ENCODE results near the gene PCBD2.
"Not testable (repeated sequence)": the region's sequence is repeated elsewhere in the genome, so short reads cannot be mapped to it uniquely, and the experiment has no call there.

The PCBD2 gene

GRCh38 chr5:134904610-134905245 is at the start of gene PCBD2:
Gene PCBD2, plus strand, starts transcription at chr5:134905131. Its CDS starts 9 bp downstream, at chr5:134905140.
- DNase-seq, result peak; percentile 94 to 97
- TF ChIP-seq GATA1 (IDR thresholded peaks at IDR 0.05; ENCODE audit: low read depth, low read length), result no peak
- peak; percentile 92 for TF ChIP-seq POLR2A (IDR thresholded peaks at IDR 0.05; ENCODE audit: low read length)

DNA sequence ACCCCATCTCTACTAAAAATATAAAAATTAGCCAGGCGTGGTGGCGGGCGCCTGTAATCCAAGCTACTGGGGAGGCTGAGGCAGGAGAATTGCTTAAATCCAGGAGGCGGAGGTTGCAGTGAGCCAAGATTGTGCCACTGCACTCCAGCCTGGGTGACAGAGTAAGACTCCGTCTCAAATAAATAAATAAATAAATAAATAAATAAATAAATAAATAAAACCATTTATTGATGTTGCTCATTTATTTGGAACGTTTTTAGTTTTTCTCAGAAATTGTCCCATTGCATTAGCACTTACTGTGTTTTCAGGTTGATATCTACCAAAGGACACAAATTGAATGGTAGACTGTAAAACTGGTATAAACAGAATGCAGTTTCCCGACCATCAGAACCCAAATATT is 48.5 kb upstream of the PCBD2 start:
- not testable (repeated sequence) for DNase-seq

DNA sequence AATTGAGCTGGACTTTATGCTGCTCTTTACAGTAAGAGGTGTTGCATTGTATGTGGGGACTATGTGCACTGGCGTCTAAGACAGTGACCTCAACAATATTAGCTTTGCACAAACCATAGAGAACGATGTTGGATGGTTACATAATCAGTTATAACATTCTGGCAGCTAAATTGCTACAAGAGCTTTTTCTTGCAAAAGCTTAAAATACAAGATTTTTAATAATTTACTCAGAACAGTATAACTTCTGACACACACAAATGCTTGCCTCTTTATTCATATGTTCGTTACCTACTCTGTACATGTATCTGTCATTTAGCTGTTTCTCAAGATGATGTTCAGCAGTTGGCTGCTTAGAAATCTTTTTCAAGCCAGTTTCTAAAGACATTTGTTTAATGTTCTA is 47.5 kb upstream of the PCBD2 start:
- TF ChIP-seq GATA1 (IDR thresholded peaks at IDR 0.05; ENCODE audit: low read depth, low read length), result no peak
- no peak for TF ChIP-seq POLR2A (IDR thresholded peaks at IDR 0.05; ENCODE audit: low read length)
- no peak for DNase-seq

- DNase-seq, result peak; percentile 35 to 40
- TF ChIP-seq GATA1 (IDR thresholded peaks at IDR 0.05; ENCODE audit: low read depth, low read length) (no peak), POLR2A (IDR thresholded peaks at IDR 0.05; ENCODE audit: low read length) (no peak)
Observed at GRCh38 chr5:134864707-134865106, 40.2 kb upstream of the PCBD2 start.

DNA sequence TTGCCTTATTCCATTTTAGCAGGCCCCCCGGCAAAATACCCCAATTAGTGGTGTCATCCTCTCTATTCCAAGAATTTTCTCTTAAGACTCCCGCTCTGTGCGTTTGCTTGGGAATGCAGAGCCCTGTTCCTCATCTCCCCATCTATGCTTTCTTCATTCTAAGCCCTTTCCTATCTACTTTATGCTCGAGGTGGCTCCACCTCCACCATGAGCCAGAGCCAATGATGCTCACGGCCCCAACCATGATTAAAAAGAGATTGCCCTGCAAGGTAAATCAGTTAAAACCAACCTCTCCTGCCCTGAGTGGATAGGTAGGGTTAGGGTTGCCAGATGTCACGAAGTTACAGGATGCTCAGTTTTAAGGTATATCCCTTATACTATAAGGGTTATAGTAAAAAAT is 31.4 kb upstream of the PCBD2 start:
- DNase-seq, result no peak
- TF ChIP-seq POLR2A (IDR thresholded peaks at IDR 0.05; ENCODE audit: low read length), result no peak
- TF ChIP-seq GATA1 (IDR thresholded peaks at IDR 0.05; ENCODE audit: low read depth, low read length), result no peak

DNA sequence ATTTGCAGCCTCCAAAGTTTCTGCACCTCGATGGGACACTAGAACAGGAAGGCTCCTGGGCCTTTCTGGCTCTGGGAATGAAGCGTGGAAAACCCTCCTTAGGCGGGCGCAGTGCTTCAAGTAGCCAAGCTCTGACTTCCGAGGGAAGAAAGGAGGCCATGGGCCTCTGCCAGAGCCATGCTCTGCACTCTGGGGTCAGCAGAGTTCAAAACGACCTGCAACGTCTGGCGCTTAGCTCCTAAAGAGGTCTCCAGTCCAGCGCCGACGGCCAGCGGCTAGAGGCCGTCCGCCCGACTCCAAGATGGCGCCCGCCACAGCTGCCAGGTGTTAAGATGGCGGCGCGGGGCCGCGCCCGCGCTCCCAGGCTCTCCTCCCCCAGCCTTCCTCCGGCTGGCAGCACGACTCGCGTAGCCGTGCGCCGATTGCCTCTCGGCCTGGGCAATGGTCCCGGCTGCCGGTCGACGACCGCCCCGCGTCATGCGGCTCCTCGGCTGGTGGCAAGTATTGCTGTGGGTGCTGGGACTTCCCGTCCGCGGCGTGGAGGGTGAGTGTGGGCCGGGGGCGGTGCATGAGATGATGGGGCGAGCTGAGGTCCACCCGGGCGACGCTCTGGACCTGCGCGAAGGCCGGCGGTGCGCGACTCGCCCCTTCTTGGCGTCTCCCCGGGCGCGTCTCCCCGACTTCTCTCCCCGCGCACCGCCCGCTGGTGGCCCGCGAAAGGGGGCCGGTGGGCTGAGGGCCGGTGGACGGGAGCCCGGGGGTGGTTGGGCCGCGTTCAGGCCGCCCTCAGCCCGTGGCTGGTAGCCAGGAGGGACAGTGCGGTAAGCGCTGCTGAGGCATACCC is 30.7 kb upstream of the PCBD2 start, which contains the start of gene TXNDC15:
Gene TXNDC15 (plus strand): TSS at position 385 of the 844 bp plus-strand sequence. CDS start 57 bp downstream, at position 442.
- peak; percentile 90 to 92 for DNase-seq
- no peak for TF ChIP-seq GATA1 (IDR thresholded peaks at IDR 0.05; ENCODE audit: low read depth, low read length)
- TF ChIP-seq POLR2A (IDR thresholded peaks at IDR 0.05; ENCODE audit: low read length), result peak; percentile 87

GRCh38 chr5:134874831-134875655 is 29.9 kb upstream of the PCBD2 start:
- no peak for TF ChIP-seq POLR2A (IDR thresholded peaks at IDR 0.05; ENCODE audit: low read length)
- no peak for TF ChIP-seq GATA1 (IDR thresholded peaks at IDR 0.05; ENCODE audit: low read depth, low read length)
- DNase-seq, result peak; percentile 70 to 71

DNA sequence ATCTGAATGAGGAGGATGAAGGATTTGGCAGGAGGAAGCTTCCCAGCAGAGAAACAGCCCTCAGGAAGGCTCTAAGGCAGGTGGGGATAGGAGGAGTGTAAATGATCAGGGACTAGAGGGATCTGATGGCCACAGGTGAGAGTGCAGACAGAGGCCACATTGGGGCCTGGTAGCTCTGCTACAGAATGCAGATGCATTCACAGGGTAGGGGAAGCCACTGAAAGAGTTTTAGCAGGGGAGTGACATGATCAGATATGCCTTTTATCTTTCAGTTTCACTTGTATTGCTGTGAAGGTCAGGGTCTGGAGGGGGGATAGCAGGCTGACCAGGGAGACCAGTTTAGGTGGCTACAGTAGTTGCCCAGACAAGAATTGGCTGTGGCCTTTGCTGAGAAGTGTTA is 27.8 kb upstream of the PCBD2 start:
- peak; percentile 55 to 81 for DNase-seq
- TF ChIP-seq POLR2A (IDR thresholded peaks at IDR 0.05; ENCODE audit: low read length), result no peak
- TF ChIP-seq GATA1 (IDR thresholded peaks at IDR 0.05; ENCODE audit: low read depth, low read length), result no peak

GRCh38 chr5:134878403-134878802 is 26.5 kb upstream of the PCBD2 start:
- peak; percentile 29 to 32 for DNase-seq
- no peak for TF ChIP-seq GATA1 (IDR thresholded peaks at IDR 0.05; ENCODE audit: low read depth, low read length)
- TF ChIP-seq POLR2A (IDR thresholded peaks at IDR 0.05; ENCODE audit: low read length), result no peak

DNA sequence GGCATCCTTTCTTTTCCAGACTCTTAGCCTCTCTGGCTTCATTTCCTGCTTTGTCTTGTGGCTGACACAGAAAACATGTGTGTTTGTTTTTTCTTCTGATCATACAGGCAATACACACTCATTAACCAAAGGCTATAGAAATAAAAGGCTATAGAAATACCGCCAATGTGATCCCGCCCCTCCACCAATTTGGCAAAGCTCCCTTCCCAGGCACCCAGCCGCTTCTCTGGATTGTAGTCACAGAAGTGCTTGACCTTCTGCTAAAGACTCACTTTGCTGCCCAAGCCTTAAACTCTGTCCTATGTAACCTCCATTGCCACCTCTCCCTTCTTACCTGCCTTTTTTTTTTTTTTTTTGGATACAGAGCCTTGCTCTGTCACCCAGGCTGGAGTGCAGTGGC is 25.5 kb upstream of the PCBD2 start:
- no peak for TF ChIP-seq GATA1 (IDR thresholded peaks at IDR 0.05; ENCODE audit: low read depth, low read length)
- TF ChIP-seq POLR2A (IDR thresholded peaks at IDR 0.05; ENCODE audit: low read length), result no peak
- DNase-seq, result no peak

- DNase-seq, result not testable (repeated sequence)
Observed at GRCh38 chr5:134880937-134881336, 24.0 kb upstream of the PCBD2 start.

- DNase-seq, result not testable (repeated sequence)
Observed at GRCh38 chr5:134881711-134882110, 23.2 kb upstream of the PCBD2 start.

- TF ChIP-seq POLR2A (IDR thresholded peaks at IDR 0.05; ENCODE audit: low read length), result no peak
- TF ChIP-seq GATA1 (IDR thresholded peaks at IDR 0.05; ENCODE audit: low read depth, low read length), result no peak
- no peak for DNase-seq
Observed at GRCh38 chr5:134887593-134888159, 17.3 kb upstream of the PCBD2 start.

DNA sequence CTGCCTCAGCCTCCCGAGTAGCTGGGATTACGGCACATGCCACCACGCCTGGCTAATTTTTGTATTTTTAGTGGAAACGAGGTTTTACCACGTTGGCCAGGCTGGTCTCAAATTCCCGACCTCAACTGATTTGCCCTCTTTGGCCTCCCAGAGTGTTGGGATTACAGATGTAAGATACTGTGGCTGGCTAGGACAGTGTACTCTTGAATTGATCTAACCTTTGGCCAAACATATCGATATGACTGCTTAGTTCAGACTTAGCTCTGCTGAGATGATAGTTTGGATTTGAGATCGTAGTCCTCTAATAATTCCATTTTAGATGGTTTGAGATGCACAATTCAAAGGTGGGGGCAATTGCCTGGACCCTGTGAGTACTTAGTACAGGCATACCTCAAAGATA is 15.6 kb upstream of the PCBD2 start:
- TF ChIP-seq POLR2A (IDR thresholded peaks at IDR 0.05; ENCODE audit: low read length), result no peak
- no peak for TF ChIP-seq GATA1 (IDR thresholded peaks at IDR 0.05; ENCODE audit: low read depth, low read length)
- DNase-seq, result no peak

All from erythroblast (primary cell).